ENCODE results near the gene OTOF.

OTOF gene

DNA sequence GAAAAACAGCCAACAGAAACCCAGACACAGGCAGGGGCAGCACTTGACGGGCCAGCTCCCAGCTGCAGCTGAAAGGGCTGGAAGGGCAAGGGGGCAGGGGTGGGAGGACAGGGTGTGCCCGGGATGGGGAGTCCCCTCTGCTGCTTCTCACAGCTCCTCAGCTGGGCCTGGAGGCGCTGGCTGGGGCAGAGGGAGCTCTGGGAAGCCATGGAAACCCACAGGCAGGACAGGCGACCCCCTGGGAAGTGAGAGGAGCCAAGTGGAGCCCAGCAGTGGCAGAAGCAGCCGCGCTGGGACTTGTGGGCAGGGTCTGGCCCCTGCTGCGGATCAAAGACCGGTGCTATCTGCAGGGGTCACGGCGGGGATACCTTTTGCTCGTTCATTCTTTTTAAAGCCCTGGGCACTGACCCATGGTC lies 20.7 kb downstream of the OTOF start:
- DNase-seq: no peak
- in situ Hi-C loops (cut with MboI; ENCODE audit: low pct_unique_long_range_greater_than_20kb, low sequenced_read_pairs): no loop called here

GRCh38 chr2:26456440-26457250 lies 21.3 kb downstream of the OTOF start:
- DNase-seq: no peak
- in situ Hi-C loops (cut with MboI; ENCODE audit: low pct_unique_long_range_greater_than_20kb, low sequenced_read_pairs): no loop called here

- in situ Hi-C loops (cut with MboI; ENCODE audit: low pct_unique_long_range_greater_than_20kb, low sequenced_read_pairs): no loop called here
- peak; percentile 20 for DNase-seq
Measured at GRCh38 chr2:26455670-26456439, 22.1 kb downstream of the OTOF start.

GRCh38 chr2:26455037-26455669 lies 22.8 kb downstream of the OTOF start:
- DNase-seq: no peak
- in situ Hi-C loops (cut with MboI; ENCODE audit: low pct_unique_long_range_greater_than_20kb, low sequenced_read_pairs): no loop called here

GRCh38 chr2:26454561-26455001 lies 23.3 kb downstream of the OTOF start:
- no peak for DNase-seq
- in situ Hi-C loops (cut with MboI; ENCODE audit: low pct_unique_long_range_greater_than_20kb, low sequenced_read_pairs): no loop called here

DNA sequence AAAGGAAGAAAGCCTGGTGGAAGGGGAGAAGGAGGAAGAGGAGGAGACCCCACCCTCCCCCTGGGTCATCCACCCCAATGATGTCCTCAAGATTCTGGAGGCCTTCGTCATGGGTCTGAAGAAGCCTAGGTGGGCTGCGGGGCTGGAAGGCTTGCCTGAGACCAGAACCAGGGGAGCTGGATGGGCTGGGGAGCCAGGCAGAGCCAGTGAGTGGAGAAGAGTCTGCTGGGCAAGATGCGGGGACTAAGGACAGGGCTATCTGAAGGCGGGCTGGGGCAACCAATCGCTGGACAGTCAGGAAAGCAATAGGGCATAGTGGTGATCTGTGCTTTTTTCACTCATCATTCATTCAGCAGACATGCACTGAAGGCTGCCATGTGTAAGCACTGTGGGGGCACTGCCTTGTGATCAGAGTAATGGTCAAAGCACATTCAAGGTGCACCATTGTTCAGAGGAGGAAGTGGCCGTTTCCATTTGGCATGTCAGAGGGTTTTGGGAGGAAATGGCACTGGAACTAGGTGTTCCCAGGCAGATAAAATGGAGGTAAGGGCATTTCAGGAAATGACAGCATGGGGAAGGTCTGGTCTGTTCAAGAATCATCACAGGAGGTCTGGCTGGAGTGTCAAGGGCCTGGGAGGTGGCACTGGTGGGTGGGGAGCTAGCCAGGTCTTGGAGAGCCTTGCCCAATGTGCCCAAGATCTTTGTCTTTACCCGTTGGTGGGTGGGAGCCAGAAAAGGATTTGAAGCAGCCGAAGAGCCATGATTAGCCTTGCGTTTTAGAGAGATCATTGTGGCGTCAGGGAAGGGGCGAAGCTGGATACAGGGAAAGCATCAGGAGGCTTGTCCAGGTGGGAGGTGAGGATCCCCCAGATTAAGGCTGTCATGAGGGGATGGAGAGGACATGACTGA lies 24.2 kb downstream of the OTOF start:
- in situ Hi-C loops (cut with MboI; ENCODE audit: low pct_unique_long_range_greater_than_20kb, low sequenced_read_pairs): no loop called here
- no peak for DNase-seq

- no peak for DNase-seq
- in situ Hi-C loops (cut with MboI; ENCODE audit: low pct_unique_long_range_greater_than_20kb, low sequenced_read_pairs): no loop called here
Measured at GRCh38 chr2:26451700-26452099, 26.2 kb downstream of the OTOF start.

DNA sequence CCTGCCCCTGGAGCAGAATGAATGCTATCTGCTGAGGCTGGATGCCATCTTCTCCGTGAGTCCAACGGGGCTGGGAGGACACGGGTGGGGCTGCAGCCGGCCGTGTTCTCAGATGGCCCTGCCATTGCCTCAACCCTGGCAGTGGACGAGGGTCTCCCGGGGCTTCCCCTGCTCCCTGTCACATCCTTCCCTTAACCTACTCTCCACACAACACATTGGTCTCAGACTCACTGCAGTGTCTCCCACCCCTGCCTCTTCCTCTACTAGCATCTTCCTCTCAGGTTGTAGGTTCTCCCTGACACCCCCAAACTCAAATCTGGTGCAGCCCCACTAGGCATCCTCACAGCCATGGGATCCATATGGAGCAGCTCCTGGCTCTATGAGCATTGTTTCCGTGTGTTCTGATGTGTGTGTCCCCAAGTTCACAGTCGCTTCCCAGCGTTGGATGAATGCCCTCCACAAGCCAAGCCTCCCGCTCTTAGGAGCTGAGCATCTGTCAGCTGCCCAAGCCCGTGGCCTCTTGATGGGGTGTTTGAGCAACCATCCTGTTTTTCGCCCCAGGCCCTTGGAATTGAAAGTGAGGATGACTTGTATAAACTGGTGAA lies 27.8 kb downstream of the OTOF start:
- no peak for DNase-seq
- in situ Hi-C loops (cut with MboI; ENCODE audit: low pct_unique_long_range_greater_than_20kb, low sequenced_read_pairs): no loop called here

GRCh38 chr2:26449278-26450030 lies 28.5 kb downstream of the OTOF start:
- DNase-seq: no peak
- in situ Hi-C loops (cut with MboI; ENCODE audit: low pct_unique_long_range_greater_than_20kb, low sequenced_read_pairs): no loop called here

- in situ Hi-C loops (cut with MboI; ENCODE audit: low pct_unique_long_range_greater_than_20kb, low sequenced_read_pairs): no loop called here
- no peak for DNase-seq
Measured at GRCh38 chr2:26448651-26449050, 29.3 kb downstream of the OTOF start.

DNA sequence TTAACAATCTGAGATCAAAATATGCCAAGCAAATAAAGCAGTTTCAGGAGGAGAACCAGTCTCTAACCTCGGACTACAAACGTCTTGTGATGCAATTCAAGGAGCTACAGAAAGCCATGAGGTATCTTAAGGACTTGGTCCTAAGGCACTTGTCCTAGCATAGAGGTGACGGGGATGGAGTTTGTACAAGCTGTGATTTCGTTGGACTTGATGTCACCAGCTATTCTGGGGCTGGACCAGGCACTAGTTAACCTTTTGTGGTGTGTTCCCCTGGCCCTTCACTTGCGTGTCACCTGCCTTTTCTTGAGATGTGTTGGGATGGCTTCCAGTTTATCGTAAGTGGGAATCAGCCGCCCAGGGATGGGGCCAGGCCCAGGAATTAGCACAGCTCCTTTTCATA lies 33.7 kb downstream of the OTOF start:
- in situ Hi-C loops (cut with MboI; ENCODE audit: low pct_unique_long_range_greater_than_20kb, low sequenced_read_pairs): no loop called here
- no peak for DNase-seq

GRCh38 chr2:26442707-26443106 lies 35.2 kb downstream of the OTOF start:
- in situ Hi-C loops (cut with MboI; ENCODE audit: low pct_unique_long_range_greater_than_20kb, low sequenced_read_pairs): no loop called here
- no peak for DNase-seq

DNA sequence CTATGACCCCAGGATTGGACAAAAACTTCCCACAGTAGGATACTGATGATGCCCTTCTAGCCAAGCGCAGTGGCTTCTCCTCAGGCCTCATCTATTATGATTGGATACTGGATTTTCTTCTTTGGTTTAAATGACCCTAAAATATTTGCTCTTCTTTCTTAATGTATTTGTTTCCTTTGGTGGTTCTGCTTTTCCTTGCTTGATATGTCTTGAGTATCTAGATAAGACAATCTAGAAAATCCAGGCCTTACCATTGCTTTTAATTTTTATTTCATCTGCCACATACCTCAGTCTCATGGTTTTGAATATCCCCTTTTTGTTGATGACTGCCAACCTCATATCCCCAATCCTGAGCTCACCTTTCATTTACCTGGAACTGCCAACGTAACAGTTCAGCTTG lies 35.6 kb downstream of the OTOF start:
- in situ Hi-C loops (cut with MboI; ENCODE audit: low pct_unique_long_range_greater_than_20kb, low sequenced_read_pairs): no loop called here
- DNase-seq: no peak

DNA sequence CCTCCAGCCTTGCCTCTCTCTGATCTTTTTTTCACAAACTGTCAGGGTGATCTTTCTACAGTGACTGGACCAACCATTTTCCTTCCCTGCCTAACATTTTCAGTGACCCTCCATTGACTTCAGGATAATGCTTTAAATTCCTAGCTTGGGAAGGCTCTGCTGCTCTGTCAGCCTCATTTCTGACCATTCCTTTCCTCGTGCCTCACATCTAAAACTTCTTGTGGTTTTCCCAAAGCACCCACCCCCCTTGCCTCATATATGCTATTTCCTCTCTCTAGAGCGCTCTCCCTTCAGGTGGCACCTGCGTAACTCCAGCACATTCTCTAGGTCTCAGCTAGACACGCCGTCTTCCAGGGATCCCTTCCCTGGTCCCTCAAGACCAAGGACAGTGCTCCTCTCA lies 39.0 kb downstream of the OTOF start:
- no peak for DNase-seq
- in situ Hi-C loops (cut with MboI; ENCODE audit: low pct_unique_long_range_greater_than_20kb, low sequenced_read_pairs): no loop called here

DNA sequence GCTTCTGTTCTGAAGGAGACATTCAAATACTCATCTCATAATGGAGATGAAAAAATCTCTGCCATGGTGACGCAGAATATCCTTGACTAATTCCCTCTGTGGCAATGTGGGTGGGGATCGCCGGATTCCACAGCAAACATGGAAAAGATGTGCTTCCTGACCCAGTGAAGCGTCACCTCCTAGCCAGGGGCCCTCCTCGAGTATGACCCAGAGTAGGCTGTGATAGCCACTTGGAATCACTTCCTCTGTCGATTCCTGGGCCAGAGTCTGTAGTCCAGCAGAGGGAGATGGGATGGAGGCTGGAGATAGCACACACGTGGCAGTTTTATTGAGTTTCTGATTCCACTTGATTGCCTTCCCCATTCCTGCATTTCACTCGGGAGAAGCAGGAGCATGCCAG lies 39.4 kb downstream of the OTOF start:
- in situ Hi-C loops (cut with MboI; ENCODE audit: low pct_unique_long_range_greater_than_20kb, low sequenced_read_pairs): no loop called here
- no peak for DNase-seq

DNA sequence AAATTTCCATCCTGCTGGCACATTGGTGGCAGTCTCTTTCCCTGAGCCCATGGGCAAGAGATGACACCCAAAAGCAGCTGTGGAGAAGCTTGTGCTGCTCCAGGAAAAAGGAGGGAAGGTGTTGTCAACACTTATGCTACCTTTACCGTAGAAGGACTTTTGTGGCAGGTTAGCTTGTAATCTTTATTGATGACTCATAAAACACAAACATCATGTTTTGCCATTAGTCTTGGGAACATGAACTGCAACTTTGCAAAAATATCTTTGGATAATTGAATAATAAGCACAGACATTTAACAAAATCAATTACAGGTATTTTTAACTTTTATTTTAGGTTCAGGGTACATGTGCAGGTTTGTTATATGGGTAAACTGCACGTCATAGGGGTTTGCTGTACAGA lies 42.8 kb downstream of the OTOF start:
- DNase-seq: no peak
- in situ Hi-C loops (cut with MboI; ENCODE audit: low pct_unique_long_range_greater_than_20kb, low sequenced_read_pairs): no loop called here

GRCh38 chr2:26432859-26433258 lies 45.1 kb downstream of the OTOF start:
- DNase-seq: no peak
- in situ Hi-C loops (cut with MboI; ENCODE audit: low pct_unique_long_range_greater_than_20kb, low sequenced_read_pairs): no loop called here

GRCh38 chr2:26432363-26432762 lies 45.6 kb downstream of the OTOF start:
- in situ Hi-C loops (cut with MboI; ENCODE audit: low pct_unique_long_range_greater_than_20kb, low sequenced_read_pairs): no loop called here
- no peak for DNase-seq

All from KBM-7 (cell line).